H1 (cell line): ENCODE measurements around the gene RREB1.

Experiments
- POLR2A ChIP-seq, 2 experiments: IDR thresholded peaks; 1 replicate in 1 of 2; 2 replicates in 1 of 2; pipeline ENCODE4 v1.6.1; 2011; ENCODE audit warnings: low read depth in 2 of 2, low read length in 2 of 2, mild to moderate bottlenecking in 2 of 2; ENCODE audit errors: control extremely low read depth in 1 of 2
- POU5F1 ChIP-seq: IDR thresholded peaks from 2 replicates; pipeline ENCODE4 v1.6.1; 2011; ENCODE audit warnings: low read depth, mild to moderate bottlenecking, low read length, moderate library complexity
- RFX5 ChIP-seq: IDR thresholded peaks from 2 replicates; pipeline ENCODE4 v1.6.1; 2011; ENCODE audit warnings: low read depth, low read length, improper control_type of control experiment, borderline replicate concordance
- SUZ12 ChIP-seq: fragments of 200-600 bp; sonication (generic); IDR thresholded peaks from 2 replicates; pipeline ENCODE4 v1.6.1; 2012; ENCODE audit warnings: mild to moderate bottlenecking, inconsistent platforms, low read length, moderate library complexity, mixed read lengths
- ZNF274 ChIP-seq: IDR thresholded peaks from 2 replicates; pipeline ENCODE4 v1.7.0; 2012; ENCODE audit warnings: low read length, borderline replicate concordance; ENCODE audit errors: extremely low read depth
- TF ChIP-seq, protein P1 (sequence below): IDR thresholded peaks from 2 replicates; pipeline ENCODE4 v1.6.1; 2012; ENCODE audit warnings: inconsistent platforms
- TF ChIP-seq, protein P2 (sequence below), 3 experiments: IDR thresholded peaks; 1 replicate in 2 of 3; 2 replicates in 1 of 3; pipeline versions ENCODE4 v1.5.1 to v1.6.1; 2011; ENCODE audit warnings: low read length in 3 of 3, mild to moderate bottlenecking in 3 of 3, inconsistent platforms in 2 of 3, low read depth in 1 of 3, moderate library complexity in 1 of 3; ENCODE audit not compliant: insufficient read depth in 1 of 3; ENCODE audit errors: control extremely low read depth in 1 of 3

DNA sequence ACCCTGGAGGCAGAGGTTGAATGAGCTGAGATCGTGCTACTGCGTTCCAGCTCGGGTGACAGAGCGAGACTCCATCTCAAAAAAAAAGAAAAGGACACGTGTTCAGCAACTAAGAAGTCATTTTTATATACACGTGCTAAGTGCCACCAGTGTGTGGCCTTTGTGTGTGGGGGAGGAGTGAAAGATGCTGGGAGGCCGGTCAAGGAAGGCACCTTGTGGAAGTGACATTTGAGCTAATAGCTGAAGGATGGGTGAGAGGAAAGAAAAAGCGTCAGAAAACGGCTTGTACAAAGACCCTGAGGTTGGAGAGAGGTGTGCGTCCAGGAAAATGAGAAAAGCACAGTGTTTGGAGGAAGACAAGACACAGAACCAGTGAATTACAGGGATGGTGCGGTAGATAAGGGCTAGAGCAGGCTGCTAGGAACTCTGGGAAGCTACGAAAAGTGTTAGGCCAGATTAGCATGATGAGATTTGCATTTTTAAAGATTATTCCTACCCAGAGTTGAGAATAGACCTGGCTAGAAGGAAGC lies 11.6 kb downstream of the RREB1 start:
- TF ChIP-seq, protein P1, sequence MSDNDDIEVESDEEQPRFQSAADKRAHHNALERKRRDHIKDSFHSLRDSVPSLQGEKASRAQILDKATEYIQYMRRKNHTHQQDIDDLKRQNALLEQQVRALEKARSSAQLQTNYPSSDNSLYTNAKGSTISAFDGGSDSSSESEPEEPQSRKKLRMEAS, result no peak
- TF ChIP-seq SUZ12, result no peak
- no peak for TF ChIP-seq POU5F1
- no peak for TF ChIP-seq POLR2A (IDR thresholded peaks at IDR 0.05; ENCODE audit: control extremely low read depth in 1 of 2, low read depth in 2 of 2, low read length in 2 of 2)
- TF ChIP-seq RFX5, result no peak
- no peak for TF ChIP-seq ZNF274
- TF ChIP-seq, protein P2, sequence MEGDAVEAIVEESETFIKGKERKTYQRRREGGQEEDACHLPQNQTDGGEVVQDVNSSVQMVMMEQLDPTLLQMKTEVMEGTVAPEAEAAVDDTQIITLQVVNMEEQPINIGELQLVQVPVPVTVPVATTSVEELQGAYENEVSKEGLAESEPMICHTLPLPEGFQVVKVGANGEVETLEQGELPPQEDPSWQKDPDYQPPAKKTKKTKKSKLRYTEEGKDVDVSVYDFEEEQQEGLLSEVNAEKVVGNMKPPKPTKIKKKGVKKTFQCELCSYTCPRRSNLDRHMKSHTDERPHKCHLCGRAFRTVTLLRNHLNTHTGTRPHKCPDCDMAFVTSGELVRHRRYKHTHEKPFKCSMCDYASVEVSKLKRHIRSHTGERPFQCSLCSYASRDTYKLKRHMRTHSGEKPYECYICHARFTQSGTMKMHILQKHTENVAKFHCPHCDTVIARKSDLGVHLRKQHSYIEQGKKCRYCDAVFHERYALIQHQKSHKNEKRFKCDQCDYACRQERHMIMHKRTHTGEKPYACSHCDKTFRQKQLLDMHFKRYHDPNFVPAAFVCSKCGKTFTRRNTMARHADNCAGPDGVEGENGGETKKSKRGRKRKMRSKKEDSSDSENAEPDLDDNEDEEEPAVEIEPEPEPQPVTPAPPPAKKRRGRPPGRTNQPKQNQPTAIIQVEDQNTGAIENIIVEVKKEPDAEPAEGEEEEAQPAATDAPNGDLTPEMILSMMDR (IDR thresholded peaks at IDR 0.05; ENCODE audit: control extremely low read depth in 1 of 3, insufficient read depth in 1 of 3, low read depth in 1 of 3, low read length in 3 of 3), result no peak
